Ascending aorta (tissue), 2 donors: ENCODE data around the gene SPECC1L. TPM values are rescaled to one million over a fixed set of nuclear protein-coding genes. Genes with fewer than 3 reads are reported as not detected.

Experiments used
- DNase-seq, 2 donors: peaks; one replicate each; pipeline ENCODE4 v3.0.0-alpha.2; 2019; ENCODE audit warnings: low spot score in 2 of 2
- H3K27ac ChIP-seq, 2 donors: fragments of 200-600 bp; sonication (generic); one replicate each; pipeline ENCODE4 v1.5.1; 2016 to 2017; ENCODE audit warnings: mild to moderate bottlenecking in 1 of 2
- H3K27me3 ChIP-seq: fragments of 200-600 bp; sonication (generic); one replicate; pipeline ENCODE4 v1.5.1; 2017
- H3K36me3 ChIP-seq, 2 donors: fragments of 200-600 bp; sonication (generic); one replicate each; pipeline ENCODE4 v1.5.1; 2016
- H3K4me1 ChIP-seq, 2 donors: fragments of 200-600 bp; sonication (generic); one replicate each; pipeline ENCODE4 v1.5.1; 2016 to 2017; ENCODE audit warnings: mild to moderate bottlenecking in 1 of 2
- H3K4me3 ChIP-seq, 2 donors: fragments of 200-600 bp; sonication (generic); one replicate each; pipeline ENCODE4 v1.5.1; 2016 to 2017; ENCODE audit warnings: mild to moderate bottlenecking in 1 of 2
- H3K9me3 ChIP-seq, 2 donors: fragments of 200-600 bp; sonication (generic); one replicate each; pipeline ENCODE4 v1.5.1; 2016
- intact Hi-C: fragments of 100-400 bp; cut with DNase I; formaldehyde crosslinking; loops from one replicate; pipeline ENCODE4 v1.15.1; 2023
- total RNA-seq: library from RNA; depleted of rRNA; stranded (reverse); fragments of >200 nt; gene quantifications from one replicate; pipeline ENCODE4 v1.1.0, GENCODE V29; 2016
- TF ChIP-seq, protein P1 (sequence below), 3 experiments: fragments of 200-600 bp in 2 of 3; fragments of 450-650 bp in 1 of 3; sonication (generic) in 2 of 3; IDR thresholded peaks; one replicate each; pipeline ENCODE4 v1.5.1; 2016 to 2019; ENCODE audit warnings: antibody characterized with exemption in 3 of 3, mild to moderate bottlenecking in 1 of 3, moderate library complexity in 1 of 3

Gene SPECC1L
- total RNA-seq, 1 donor from 2014 or later = 66.9 TPM

DNA sequence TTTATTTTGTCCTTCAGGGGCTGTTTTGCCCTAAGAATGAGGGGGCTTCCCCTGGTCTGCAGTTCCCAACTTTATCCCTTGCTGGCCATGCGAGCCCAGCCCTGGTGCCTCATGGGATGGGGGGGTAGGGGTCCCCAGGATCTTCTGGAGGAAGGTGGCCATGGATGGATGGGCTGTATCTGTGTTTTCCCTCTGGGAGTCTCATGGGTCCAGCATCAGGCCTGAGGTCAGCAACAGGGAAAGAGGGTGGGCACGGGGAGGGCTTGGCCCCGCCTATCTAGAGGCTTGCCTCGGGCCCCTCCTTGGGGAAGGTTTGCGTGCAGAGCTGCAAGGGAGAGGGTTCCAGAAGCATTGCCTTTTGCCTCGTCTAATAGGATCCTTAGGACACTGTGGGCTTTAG lies 146.0 kb downstream of the SPECC1L start:
- intact Hi-C loops = no loop called here
- peaks cover 38 to 53% of the 10 kb centered on the region in 2 donors for H3K36me3 ChIP-seq
- DNase-seq = no peak
- H3K27me3 ChIP-seq = no peaks in the 10 kb centered on the region
- no peak overlapping the region for H3K4me3 ChIP-seq
- H3K9me3 ChIP-seq = no peaks in the 10 kb centered on the region
- no peaks in the 10 kb centered on the region for H3K4me1 ChIP-seq
- no peak overlapping the region for H3K27ac ChIP-seq
- TF ChIP-seq, protein P1, sequence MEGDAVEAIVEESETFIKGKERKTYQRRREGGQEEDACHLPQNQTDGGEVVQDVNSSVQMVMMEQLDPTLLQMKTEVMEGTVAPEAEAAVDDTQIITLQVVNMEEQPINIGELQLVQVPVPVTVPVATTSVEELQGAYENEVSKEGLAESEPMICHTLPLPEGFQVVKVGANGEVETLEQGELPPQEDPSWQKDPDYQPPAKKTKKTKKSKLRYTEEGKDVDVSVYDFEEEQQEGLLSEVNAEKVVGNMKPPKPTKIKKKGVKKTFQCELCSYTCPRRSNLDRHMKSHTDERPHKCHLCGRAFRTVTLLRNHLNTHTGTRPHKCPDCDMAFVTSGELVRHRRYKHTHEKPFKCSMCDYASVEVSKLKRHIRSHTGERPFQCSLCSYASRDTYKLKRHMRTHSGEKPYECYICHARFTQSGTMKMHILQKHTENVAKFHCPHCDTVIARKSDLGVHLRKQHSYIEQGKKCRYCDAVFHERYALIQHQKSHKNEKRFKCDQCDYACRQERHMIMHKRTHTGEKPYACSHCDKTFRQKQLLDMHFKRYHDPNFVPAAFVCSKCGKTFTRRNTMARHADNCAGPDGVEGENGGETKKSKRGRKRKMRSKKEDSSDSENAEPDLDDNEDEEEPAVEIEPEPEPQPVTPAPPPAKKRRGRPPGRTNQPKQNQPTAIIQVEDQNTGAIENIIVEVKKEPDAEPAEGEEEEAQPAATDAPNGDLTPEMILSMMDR (IDR thresholded peaks at IDR 0.05) = no peak

DNA sequence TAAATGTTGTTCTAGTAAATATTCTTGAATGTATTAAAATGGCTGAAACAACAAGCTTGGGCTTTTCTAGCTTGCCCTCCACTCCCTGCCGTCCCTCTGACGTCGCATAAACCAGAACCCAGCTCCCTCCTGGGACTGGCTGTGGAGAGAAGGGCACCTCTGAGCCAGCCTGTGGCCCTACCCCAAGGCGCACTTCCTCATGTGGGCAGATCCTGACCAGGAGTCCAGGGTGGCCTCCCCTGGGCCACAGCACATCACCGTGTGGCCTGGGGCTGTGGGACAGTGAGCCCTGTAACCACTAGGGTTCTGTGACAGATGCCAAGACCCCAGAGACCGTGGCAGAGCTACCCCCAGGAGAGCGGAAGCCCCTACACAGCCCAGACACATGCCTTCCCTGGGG lies 146.6 kb downstream of the SPECC1L start:
- H3K4me1 ChIP-seq = no peaks in the 10 kb centered on the region
- no peaks in the 10 kb centered on the region for H3K9me3 ChIP-seq
- H3K36me3 ChIP-seq = peaks cover 32 to 47% of the 10 kb centered on the region in 2 donors
- TF ChIP-seq, protein P1 (IDR thresholded peaks at IDR 0.05) = no peak
- no peak overlapping the region for H3K4me3 ChIP-seq
- intact Hi-C loops = no loop called here
- H3K27me3 ChIP-seq = no peaks in the 10 kb centered on the region
- no peak overlapping the region for H3K27ac ChIP-seq
- DNase-seq = peak in 1 of 2 donors; percentile 61

DNA sequence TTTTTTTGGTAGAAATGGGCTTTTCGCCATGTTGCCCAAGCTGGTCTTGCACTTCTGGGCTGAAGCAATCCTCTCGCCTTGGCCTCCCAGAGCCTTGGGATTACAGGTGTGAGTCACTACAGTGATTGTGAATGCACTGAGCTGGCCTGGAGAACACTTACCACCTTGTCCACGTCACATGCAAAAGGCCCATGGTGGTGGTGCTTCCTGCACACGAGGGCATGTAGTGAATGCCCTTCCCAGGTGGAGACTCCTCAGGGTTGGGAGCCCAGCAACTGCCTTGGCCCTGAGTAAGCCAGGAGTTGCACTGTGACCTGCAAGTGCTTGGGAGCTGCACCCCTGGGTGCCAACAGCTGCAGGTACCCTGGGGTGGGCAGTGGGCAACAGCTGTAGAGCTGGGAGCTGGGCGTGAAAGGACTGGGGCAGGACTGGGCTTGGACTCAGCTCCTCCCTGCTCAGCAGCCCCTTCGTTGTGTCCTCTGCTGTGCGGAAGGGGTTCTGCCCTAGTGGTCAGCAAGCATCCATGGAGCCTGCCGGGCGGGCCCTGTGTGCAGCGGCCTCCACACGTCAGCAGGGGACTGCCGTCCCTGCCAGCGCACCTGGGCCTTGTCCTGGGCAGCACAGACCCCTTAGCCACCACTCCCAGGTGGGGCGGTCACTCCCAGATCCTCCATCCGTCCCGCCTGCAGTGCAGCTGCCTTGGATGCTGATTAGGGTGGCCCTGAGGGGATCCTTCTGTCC lies 147.4 kb downstream of the SPECC1L start:
- Histone ChIP-seq H3K9me3 (no peaks in the 10 kb centered on the region), H3K4me1 (no peaks in the 10 kb centered on the region), H3K27ac (no peak overlapping the region), H3K36me3 (peaks cover 26 to 38% of the 10 kb centered on the region in 2 donors), H3K4me3 (no peak overlapping the region), H3K27me3 (no peaks in the 10 kb centered on the region)
- intact Hi-C loops = no loop called here
- no peak for DNase-seq
- TF ChIP-seq, protein P1 (IDR thresholded peaks at IDR 0.05) = no peak

DNA sequence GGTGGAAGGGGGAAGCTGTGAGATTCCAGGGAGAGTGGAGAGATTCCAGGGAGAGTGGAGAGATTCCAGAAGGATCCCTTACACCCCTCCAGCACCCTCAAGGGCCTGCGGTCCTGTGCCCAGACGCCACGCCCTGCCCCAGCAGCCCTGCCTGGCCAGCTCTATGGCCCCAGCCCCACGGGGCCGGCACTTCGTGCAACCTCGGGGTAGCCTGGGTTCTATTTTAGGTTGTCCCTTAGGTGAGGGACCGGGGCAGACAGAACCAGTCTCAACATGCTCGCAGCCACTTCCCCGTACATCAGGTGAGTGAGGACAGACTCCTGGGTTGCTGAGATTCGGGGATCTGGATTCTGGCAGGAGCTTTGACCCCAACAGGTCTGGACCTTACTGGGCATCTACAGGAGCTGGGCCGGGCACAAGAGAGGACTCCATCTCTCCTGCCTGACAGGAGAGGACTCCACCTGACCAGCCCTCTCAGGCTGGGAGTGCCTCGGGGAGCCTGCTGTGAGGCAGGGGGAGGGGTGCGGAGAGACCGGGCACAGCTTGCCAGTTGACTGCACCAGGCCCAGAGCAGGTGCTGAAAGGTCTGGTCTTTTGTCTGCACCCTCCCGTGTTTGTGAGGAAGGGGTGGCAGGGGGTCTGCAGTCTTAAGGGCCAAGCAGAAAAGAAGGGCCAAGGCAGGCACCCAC lies 148.3 kb downstream of the SPECC1L start:
- no peak overlapping the region for H3K27ac ChIP-seq
- no peak overlapping the region for H3K4me3 ChIP-seq
- TF ChIP-seq, protein P1 (IDR thresholded peaks at IDR 0.05) = no peak
- intact Hi-C loops = no loop called here
- H3K36me3 ChIP-seq = peaks cover 19 to 30% of the 10 kb centered on the region in 2 donors
- no peaks in the 10 kb centered on the region for H3K4me1 ChIP-seq
- H3K9me3 ChIP-seq = no peaks in the 10 kb centered on the region
- no peak for DNase-seq
- H3K27me3 ChIP-seq = no peaks in the 10 kb centered on the region

DNA sequence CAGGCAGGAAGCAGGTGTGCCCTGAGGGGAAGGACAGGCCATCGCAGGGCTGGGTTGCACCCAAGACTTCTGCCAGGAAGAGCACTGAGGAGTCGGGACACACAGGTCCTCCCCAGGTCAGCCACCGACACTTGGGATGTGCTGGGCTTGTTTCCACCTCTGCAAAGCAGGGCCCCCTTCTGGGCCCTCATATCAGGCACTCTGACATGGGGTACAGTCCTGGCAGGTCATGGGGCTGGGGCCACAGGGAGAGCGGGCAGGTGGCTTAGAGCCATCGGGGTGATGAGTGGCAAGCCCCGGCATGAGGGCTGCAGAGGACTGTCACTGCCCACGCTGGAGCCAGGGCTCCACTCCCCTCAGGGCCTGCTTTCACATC lies 148.8 kb downstream of the SPECC1L start:
- TF ChIP-seq, protein P1 (IDR thresholded peaks at IDR 0.05) = no peak
- Histone ChIP-seq H3K27me3 (no peaks in the 10 kb centered on the region), H3K4me1 (no peaks in the 10 kb centered on the region), H3K4me3 (no peak overlapping the region), H3K36me3 (peaks cover 13 to 24% of the 10 kb centered on the region in 2 donors), H3K9me3 (no peaks in the 10 kb centered on the region), H3K27ac (no peak overlapping the region)
- intact Hi-C loops = no loop called here
- no peak for DNase-seq
